HG03175 (cell line): ENCODE measurements around the gene PTPRN2.

Experiments used
- ATAC-seq: cut with Tn5 transposase; IDR thresholded peaks from one replicate; pipeline ENCODE4 v1.9.1; 2021; ENCODE audit warnings: mild to moderate bottlenecking, moderate library complexity; ENCODE audit not compliant: unreplicated experiment

PTPRN2 gene

DNA sequence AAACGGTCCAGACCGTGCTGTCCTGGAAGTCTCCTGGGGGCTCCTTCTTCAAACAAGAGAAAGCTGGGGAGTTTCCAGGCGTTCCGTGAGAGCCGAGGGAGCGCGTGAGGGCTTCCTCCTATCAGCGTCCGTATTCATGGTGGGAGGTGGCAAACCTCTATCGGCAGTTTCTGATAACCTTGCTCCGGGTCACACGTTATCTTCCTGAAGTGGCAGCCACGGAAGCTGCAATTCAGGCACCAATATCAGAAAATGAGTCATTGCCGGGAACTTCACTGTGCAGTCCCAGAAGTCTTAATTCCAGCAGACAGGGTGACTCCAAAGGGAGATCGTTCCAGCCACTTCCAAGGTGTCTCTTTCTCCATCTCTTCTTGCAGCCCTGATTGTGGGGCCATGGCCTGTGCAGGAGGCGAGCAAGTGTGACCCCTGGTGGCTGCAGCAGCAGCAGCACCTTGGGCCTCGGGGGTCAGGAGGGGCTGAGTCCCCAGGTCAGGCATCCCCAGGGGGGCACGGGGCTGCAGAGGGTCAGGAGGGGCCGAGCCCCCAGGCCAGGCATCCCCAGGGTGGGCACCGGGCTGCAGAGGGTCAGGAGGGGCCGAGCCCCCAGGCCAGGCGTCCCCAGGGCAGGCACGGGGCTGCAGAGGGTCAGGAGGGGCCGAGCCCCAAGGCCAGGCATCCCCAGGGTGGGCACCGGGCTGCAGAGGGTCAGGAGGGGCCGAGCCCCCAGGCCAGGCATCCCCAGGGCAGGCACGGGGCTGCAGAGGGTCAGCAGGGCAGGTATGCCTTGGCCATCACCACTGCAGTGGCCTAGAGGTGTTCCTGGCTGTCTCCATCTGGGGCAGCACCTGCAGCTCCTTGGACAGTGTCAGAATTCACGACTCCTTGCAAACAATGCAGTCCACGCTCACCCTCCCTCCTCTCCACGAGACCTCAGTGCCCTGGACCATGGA, 712.1 kb downstream of the PTPRN2 start:
- no peak for ATAC-seq

DNA sequence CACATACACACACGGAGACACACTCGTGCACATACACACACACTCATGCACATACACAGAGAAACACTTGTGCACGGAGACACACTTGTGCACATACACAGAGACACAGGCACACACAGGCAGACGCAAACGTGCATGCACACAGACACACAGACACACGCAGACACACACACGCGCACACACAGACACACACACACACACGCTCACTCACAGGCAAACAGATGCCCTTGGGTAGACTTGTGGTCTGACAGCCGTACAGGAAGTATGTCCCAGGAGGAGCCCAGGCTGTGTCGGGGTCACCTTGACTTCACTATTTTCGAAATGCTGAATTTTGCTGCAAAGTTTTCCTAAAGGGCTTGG, 712.8 kb downstream of the PTPRN2 start:
- ATAC-seq = no peak

DNA sequence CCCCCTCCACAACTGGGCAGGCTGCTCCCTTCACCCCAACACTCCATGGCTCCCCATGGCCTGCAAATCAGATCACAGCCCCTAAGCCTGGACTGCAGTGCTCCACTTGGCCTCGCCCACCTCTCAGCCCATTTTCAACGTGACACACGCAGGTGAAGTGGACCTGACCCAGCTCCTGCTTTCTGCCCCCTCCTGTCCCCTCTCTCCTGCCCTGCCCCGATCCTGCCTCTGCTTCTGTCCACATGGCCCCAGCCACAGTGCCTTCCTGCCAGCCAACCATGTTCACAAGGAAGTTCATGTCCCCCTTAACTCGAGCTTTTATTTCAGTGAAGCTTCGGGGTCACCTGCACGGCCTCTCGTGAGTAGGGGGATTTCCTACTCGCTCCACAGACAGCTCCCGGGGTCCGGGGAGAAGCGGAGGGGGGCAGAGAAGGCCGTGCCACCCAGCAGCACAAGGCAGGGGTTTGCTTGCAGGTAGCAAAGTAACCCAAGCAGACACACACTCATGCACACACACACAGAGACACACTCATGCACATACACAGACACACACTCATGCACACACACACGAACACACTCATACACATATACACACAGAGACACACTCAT, 713.3 kb downstream of the PTPRN2 start:
- no peak for ATAC-seq

DNA sequence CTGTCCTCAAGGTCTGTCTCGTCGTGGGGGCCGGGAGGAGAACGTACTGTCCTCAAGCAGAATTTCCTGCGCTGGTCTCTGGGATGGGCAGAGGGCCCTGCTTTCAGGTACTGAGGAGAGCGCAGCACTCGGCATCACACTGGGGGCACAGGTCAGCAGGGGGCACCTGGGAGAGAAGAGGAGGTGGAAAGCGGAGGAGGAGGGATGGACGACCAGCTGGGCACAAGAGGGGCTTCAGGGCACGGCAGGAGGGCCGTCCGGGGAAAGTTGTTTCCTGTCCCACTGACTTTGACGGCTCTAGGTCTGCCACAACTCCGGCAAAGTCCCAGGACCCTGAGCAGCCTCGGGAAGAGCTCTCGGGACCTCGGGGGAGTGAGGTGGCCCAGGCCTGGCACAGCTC, 714.0 kb downstream of the PTPRN2 start:
- no peak for ATAC-seq

DNA sequence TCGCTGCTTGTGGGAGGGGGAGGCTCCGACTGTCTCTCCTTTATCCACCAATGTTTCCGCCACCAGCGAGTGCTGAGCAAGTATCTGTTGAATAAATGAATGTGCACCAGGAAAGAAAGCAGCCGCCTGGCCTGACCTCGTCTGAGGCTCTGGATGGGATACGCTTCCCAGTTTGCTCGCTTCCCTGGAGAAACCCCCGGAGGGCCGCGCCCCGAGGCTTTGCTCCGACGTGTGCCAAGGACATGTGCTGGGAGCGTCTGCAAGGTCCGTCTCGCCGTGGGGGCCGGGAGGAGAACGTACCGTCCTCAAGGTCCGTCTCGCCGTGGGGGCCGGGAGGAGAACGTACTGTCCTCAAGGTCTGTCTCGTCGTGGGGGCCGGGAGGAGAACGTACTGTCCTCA, 714.4 kb downstream of the PTPRN2 start:
- ATAC-seq = no peak

DNA sequence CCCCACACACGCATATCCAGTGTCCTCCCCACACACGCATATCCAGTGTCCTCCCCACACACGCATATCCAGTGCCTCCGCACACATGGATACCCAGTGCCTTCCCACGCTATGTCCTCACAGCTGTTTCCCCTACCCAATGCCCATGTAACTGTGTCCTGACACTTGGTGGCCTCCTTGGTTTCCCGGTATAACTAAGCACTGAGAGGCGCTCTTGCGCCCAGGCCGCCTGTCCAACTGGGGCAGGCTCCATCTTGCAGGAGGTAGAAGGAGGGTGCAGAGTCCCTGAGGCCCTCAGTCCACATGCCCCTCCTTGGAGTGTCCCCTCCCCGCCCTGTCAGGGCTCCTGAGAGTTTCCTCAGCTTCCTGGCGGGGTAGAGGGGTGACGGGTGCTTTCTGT, 715.2 kb downstream of the PTPRN2 start:
- no peak for ATAC-seq

DNA sequence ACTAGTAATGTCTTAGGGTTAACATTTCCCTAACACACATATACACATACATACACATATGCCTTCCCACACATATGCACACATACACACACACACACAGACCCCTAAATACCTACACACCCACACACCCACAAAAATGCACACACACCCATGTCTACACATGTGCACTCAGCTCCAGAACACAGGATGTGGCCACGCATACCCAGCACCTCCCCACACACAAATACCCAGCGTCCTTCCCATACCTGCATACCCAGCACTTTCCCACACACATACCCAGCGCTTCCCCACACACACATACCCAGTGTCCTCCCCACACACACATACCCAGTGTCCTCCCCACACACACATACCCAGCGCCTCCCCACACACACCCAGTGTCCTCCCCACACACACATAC, 715.9 kb downstream of the PTPRN2 start:
- ATAC-seq = no peak

DNA sequence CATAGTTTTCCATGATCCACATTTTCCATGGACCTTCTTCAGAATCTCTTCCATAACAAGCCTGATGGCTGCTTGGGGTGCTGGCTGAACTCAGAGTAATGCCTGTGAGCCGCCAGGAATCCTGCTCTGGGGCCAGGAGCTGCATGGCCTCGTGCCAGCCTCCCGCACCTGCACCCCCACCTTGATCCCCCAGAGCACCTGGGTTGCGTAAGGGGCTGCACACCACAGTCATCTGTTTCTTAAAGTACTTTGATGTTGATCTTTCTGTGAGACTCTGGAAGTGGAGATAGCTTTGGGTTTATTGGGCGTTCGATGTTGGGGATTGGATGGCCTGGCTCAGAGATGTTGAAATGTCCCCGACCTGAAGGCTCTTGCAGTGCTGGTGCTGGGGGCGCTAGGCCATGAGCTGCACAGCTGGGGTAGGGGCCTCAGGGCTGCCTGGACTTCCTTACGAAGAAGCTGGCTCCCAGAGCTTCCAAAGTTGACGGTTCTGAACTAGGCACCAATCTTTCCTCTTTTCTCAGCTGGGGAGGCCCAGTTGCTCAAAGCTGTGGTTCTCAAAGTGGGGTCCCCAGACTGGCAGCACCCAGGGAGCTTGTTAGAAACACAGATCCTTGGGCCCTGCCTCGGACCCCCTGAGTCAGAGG, 716.9 kb downstream of the PTPRN2 start:
- no peak for ATAC-seq

DNA sequence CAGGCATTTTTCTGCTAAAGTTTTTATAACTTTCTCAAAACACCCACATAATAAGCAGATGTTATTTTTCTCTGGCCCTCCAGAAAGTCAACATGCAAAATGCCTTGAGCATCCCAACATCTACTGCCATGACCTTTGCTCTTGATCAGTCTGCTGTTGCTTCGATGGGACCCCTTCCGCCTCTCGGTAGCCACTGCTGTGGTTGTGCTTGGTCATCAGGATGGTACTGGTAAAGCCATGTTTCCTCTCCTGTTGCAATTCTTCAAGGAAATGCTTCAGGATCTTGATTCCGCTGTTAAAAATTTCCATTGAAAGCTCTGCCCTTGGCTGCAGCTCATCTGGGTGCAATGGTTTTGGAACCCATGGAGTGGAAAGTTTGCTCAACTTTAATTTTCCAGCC, 717.8 kb downstream of the PTPRN2 start:
- no peak for ATAC-seq

DNA sequence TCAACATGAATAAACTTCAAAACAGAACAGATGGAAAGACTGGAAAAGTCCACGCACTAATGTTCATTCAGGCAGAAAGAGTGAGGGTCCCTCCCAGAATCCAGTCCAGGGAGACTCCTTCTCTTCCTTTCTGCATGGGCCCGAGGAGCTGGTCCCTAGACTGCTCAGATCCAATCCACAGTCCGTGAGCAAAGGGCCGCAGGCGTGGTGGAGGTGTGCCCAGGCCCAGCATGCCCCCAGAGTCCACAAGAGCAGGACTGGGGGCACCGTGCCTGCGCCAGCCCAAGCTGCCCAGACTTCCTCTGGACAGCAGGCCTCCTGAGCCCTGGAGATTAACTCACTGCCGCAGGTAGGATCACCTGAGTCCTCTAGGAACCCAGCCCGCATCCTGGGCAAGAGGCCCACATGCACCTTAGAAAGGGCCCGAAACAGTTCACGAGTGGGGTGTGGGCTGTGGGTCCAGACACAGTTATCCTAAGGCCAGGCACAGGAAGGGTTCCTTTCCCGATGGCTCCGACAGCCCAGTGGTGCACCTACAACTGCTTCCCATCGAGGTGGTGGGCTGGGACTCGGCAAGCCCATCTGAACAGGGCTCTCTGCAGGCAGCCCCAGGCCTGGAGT, 719.8 kb downstream of the PTPRN2 start:
- no peak for ATAC-seq

DNA sequence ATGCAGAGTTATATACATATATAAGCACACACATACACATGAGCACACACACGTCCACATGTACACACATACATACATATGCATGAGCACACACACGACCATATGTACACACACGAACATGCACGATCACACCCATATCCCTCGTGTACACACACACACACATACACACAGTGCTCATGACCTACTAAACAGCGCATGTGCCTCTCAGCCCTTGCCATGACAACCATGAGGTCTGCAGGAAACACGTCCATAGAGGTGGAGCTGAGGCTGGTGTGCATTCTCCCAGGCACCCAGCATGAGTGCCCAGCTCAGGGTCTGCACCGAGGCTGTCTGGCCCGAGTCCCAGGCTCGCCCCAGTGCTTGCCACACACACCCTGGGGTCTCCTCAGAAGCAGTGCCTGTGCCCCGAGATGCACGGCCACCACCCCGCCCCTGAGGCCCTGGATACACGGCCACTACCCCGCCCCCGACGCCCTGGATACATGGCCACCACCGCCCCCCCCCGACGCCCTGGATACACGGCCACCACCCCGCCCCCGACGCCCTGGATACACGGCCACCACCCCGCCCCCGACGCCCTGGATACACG, 721.2 kb downstream of the PTPRN2 start:
- no peak for ATAC-seq

DNA sequence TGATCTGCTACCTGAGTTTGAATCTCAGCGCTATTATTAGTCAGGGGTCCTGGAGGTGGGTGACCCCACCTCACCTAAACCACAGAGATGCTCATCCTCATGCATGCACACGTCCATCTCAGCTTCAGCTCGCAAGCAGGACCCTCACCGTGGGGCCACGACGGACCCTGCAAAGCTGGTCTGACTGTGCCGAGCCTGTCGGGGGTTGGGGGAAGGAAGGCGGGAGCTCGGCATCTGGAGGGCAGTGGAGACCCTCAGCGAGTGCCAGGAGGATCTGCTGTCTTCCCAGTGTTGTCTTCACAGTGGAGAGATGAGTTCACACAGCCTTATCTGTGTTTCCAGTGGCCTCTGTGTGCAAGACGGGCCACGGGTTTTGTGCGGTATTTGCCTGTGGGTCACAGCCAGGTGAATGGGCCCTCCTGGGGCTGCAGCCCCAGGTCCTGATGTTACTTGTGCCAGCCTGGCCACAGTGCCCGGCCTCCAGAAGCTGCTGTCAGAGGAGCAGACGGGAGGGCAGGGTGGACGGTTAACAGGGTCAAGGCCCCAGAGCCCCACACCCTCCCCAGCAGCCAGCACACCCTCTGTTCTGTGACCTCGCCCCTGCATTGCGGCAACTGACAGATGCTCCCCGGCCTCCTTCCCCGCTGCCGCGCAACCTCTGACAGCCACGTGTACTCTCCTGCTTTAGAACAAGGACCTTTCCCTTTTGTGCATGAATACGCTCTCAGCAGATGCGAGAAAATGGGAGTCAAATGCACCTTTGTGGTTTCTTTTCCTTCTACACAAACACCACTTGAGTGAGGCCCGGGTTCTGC, 722.1 kb downstream of the PTPRN2 start:
- ATAC-seq = no peak

DNA sequence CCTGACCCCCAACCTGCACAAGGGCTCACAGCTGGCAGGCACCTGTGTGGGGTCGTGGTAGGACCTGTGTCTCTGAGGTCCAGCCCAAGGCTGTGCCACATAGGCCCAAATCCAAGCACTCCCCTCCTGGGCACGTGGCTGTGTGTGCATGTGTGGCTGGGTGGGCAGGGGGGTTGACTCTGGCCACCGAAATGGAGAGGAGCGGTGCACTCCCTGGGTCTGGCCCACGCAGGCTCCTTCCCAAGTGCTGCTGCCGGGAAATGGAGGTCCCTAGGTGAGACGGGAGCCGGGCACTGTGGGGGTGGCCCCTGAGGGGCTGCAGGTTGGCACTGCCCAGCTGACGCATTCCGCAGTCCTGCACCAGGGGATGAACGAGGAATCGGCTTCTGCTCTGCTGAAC, 722.7 kb downstream of the PTPRN2 start:
- ATAC-seq = no peak

DNA sequence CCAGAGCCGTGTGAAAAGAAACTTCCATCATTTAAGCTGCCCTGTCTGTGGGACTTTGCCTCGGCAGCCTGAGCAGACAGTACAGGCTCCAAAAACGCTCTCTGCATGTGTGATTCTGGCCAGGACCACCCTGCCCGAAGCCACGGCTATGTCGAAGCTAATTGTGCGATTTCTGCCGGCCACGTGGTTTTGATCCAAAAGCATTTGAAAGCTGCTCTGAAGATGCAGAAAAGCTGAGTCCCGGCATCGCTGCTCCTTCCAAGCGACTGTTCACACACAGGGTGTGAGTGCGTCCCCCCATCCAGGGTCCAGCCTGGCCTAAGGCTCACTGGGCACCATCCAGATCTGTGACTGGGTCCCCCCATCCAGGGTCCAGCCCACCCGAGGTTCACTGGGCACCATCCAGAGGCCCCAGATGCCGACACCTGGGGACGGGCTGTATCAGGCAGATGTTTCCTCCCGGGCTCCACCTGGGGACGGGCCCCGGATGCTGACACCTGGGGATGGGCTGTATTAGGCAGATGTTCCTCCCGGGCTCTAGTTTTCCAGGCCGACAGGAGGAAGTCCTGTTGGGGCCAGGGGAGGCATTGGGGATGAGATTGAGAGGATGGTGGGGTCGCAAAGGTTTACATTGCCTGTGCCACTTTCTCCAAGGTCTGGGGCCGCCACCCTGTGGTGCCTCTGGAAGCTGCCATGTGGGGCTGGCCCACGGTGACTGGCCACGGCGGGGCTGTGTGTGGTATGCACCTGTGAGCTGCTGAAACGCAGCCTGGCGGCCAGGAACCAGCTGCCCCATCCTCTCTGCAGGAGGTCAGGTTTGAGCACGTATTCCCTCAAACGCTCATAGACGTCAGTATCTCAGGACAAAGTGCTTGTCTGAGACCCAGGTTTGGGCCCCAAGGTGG, 723.5 kb downstream of the PTPRN2 start:
- no peak for ATAC-seq

DNA sequence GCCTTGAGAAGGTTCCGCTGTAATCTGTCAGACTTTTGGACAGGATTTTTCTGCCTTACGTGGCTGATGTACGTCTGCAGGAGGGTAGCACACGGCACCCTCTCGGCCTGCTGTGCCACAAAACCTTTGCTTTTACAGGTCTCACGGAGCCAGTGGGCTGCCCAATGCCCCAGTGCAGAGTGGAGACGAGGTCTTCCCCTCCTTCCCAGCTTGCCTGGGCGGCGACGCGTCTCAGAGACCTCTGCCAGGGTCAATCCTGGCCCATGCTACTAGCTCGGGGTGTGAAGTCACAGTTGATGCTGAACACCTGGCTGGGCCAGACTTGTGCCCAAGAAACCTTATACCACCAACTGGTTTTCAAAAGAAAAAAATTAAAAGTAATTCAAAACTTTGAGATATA, 724.4 kb downstream of the PTPRN2 start:
- ATAC-seq = no peak

DNA sequence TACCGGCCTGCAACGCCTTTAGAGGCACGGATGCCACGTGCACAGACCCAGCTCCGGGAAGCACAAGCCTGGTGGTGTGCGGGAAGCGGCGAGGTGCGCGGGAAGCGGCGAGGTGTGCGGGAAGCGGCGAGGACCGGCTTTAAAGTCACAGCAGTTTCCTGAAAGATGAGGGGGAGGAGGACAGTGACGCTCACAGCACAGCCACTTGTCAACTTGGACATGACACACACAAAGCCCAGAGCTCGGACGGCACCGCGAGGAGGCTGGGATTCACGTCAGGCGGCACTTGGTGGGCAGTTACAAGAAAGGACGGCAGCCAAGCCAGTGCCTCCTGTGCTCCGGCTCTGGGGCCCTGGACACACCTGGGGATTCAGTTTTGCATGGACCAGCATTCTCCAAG, 724.9 kb downstream of the PTPRN2 start:
- no peak for ATAC-seq

DNA sequence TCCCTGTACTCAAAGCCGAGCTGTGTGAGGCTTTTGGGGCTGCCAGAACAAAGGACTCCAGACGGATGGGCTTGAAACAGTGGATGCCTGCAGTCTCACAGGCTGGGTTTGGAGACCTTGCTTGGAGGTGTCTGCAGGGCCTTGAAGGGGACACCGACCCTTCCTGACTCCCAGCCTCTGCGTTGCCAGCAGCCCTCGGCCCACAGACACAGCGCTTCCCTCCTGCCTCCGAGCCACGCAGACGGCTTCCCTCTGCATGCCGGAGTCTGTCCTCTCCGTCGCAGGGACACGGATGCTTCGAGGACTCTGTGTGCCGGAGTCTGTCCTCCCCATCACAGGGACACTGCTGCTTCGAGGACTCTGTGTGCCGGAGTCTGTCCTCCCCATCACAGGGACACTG, 726.1 kb downstream of the PTPRN2 start:
- no peak for ATAC-seq

DNA sequence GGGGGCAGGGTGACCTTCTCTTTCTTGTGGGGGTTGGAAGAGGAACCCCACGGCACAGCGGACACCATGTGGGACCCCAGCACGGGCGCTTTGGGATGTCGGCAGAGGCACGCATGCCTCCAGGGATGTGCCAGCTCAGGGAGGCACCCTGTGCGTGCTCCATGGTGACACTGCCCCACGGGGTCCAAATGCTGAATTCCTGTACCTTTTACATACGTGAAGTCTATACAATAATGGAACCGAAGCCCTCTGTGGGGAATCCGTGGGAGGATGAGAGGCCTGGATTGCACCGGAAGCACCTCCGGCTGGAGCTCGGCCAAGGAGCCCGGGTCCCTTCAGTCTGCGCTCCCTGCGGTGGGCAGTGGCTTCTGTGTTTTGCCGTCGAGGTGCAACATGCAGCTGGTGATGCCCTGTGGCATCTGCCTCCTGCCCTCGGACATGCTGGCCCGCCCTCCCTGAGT, 726.6 kb downstream of the PTPRN2 start:
- ATAC-seq = no peak

DNA sequence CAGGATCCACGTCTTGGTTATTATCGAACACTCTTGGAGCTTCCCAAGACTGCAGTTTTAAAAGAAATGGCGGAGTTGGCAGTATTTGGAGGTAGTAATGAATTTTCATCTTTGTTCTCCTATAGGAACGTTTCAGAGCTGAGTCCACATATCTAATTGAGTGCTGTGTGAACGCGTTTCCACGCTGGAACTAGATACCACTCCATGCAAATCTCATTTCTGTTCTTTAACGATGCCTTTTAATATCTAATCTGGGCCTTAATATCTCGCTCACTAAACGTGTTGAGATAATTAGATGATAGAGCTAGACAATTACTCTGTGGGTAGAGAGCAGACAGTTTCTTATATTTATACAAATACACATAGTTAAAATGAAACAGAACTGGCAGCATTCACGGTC, 727.2 kb downstream of the PTPRN2 start:
- no peak for ATAC-seq
